Activated naive CD8-positive, alpha-beta T cell treated with anti-CD3 and anti-CD28 coated beads, Interleukin-2, amount 50 U/mL, for 24 hours (primary cell): ENCODE results near the gene GART.
"Not testable (repeated sequence)": the region's sequence is repeated elsewhere in the genome, so short reads cannot be mapped to it uniquely, and the experiment has no call there.

Experiments
- ATAC-seq: fragments of 150-1000 bp; cut with Tn5 transposase; one replicate; pipeline ENCODE4 v1.10.0; 2021
- DNase-seq: peaks from one replicate; pipeline ENCODE4 v3.0.0; 2021
- H3K27ac Mint-ChIP-seq: one replicate; pipeline ENCODE4 v1.8.0; 2021; ENCODE audit warnings: mild to moderate bottlenecking, mixed read lengths
- H3K27me3 Mint-ChIP-seq: one replicate; pipeline ENCODE4 v1.8.0; 2021; ENCODE audit warnings: mixed read lengths
- H3K36me3 Mint-ChIP-seq: one replicate; pipeline ENCODE4 v1.8.0; 2021; ENCODE audit warnings: low read depth, mixed read lengths
- H3K4me1 Mint-ChIP-seq: one replicate; pipeline ENCODE4 v1.8.0; 2021; ENCODE audit warnings: mixed read lengths
- H3K4me3 Mint-ChIP-seq: one replicate; pipeline ENCODE4 v1.8.0; 2021; ENCODE audit warnings: mild to moderate bottlenecking, moderate library complexity, mixed read lengths
- H3K9me3 Mint-ChIP-seq: one replicate; pipeline ENCODE4 v1.8.0; 2021; ENCODE audit warnings: mixed read lengths

Gene GART

GRCh38 chr21:33510826-33511225 lies 31.1 kb downstream of the GART start:
- Mint-ChIP-seq H3K9me3 (no peaks in the 10 kb centered on the region), H3K4me3 (no peak overlapping the region), H3K27me3 (no peaks in the 10 kb centered on the region), H3K36me3 (peaks cover 66% of the 10 kb centered on the region), H3K4me1 (peaks cover 6% of the 10 kb centered on the region), H3K27ac (no peak overlapping the region)
- ATAC-seq (no peak), DNase-seq (no peak)

GRCh38 chr21:33507003-33507402 lies 34.9 kb downstream of the GART start:
- not testable (repeated sequence) for H3K4me3 Mint-ChIP-seq, H3K9me3 Mint-ChIP-seq, H3K27me3 Mint-ChIP-seq, ATAC-seq, H3K4me1 Mint-ChIP-seq, DNase-seq, H3K27ac Mint-ChIP-seq
- H3K36me3 Mint-ChIP-seq, result peaks cover 67% of the 10 kb centered on the region

- Mint-ChIP-seq H3K27me3 (no peaks in the 10 kb centered on the region), H3K27ac (no peak overlapping the region)
Measured at GRCh38 chr21:33505833-33506232, 36.1 kb downstream of the GART start.

GRCh38 chr21:33496345-33496744 lies 45.6 kb downstream of the GART start:
- no peak overlapping the region for H3K4me3 Mint-ChIP-seq
- no peaks in the 10 kb centered on the region for H3K27me3 Mint-ChIP-seq
- ATAC-seq (no peak), DNase-seq (no peak)
- H3K27ac Mint-ChIP-seq, result no peak overlapping the region
- peaks cover 5% of the 10 kb centered on the region for H3K4me1 Mint-ChIP-seq
- no peaks in the 10 kb centered on the region for H3K9me3 Mint-ChIP-seq
- H3K36me3 Mint-ChIP-seq, result no peaks in the 10 kb centered on the region

More at GRCh38 chr21:33505833-33506232, 36.1 kb downstream of the GART start:
- Mint-ChIP-seq H3K4me3 (no peak overlapping the region), H3K36me3 (peaks cover 58% of the 10 kb centered on the region), H3K4me1 (no peaks in the 10 kb centered on the region), H3K9me3 (no peaks in the 10 kb centered on the region)
- DNase-seq, result no peak
- ATAC-seq, result no peak

GRCh38 chr21:33495743-33496142 lies 46.2 kb downstream of the GART start:
- ATAC-seq, result no peak

GRCh38 chr21:33493756-33494155 lies 48.2 kb downstream of the GART start:
- Mint-ChIP-seq H3K27ac (no peak overlapping the region), H3K27me3 (peaks cover 1% of the 10 kb centered on the region), H3K4me1 (peaks cover 10% of the 10 kb centered on the region), H3K9me3 (no peaks in the 10 kb centered on the region), H3K4me3 (no peak overlapping the region), H3K36me3 (no peaks in the 10 kb centered on the region)
- no peak for DNase-seq
- no peak for ATAC-seq

More at GRCh38 chr21:33495743-33496142, 46.2 kb downstream of the GART start:
- no peak for DNase-seq
- Mint-ChIP-seq H3K4me1 (peaks cover 9% of the 10 kb centered on the region), H3K27me3 (peaks cover 1% of the 10 kb centered on the region), H3K27ac (no peak overlapping the region), H3K9me3 (no peaks in the 10 kb centered on the region), H3K36me3 (no peaks in the 10 kb centered on the region), H3K4me3 (no peak overlapping the region)

- no peaks in the 10 kb centered on the region for H3K9me3 Mint-ChIP-seq
- H3K36me3 Mint-ChIP-seq, result no peaks in the 10 kb centered on the region
- ATAC-seq (no peak), DNase-seq (no peak)
- peaks cover 1% of the 10 kb centered on the region for H3K27me3 Mint-ChIP-seq
- H3K4me1 Mint-ChIP-seq, result peaks cover 10% of the 10 kb centered on the region
- peak overlapping the region; percentile 14 for H3K27ac Mint-ChIP-seq
- H3K4me3 Mint-ChIP-seq, result peak overlapping the region; percentile 50
Measured at GRCh38 chr21:33492571-33492970, 49.3 kb downstream of the GART start.

- DNase-seq (peak; percentile 96), ATAC-seq (peak; percentile 99)
- Mint-ChIP-seq H3K27ac (peak within 1 kb of the TSS; percentile 91), H3K36me3 (no peaks in the 10 kb centered on the region), H3K4me3 (peak within 1 kb of the TSS; percentile 87), H3K9me3 (no peaks in the 10 kb centered on the region), H3K27me3 (peaks cover 1% of the 10 kb centered on the region), H3K4me1 (peaks cover 10% of the 10 kb centered on the region)
Measured at GRCh38 chr21:33491373-33492102, 50.4 kb downstream of the GART start, which contains the start of gene DNAJC28. Gene DNAJC28, minus strand, starts transcription at chr21:33491716. Its CDS starts 2,323 bp downstream, at chr21:33489393.

GRCh38 chr21:33490991-33491372 lies 50.9 kb downstream of the GART start:
- no peaks in the 10 kb centered on the region for H3K9me3 Mint-ChIP-seq
- H3K4me1 Mint-ChIP-seq, result peaks cover 10% of the 10 kb centered on the region
- H3K27me3 Mint-ChIP-seq, result peaks cover 1% of the 10 kb centered on the region
- peak overlapping the region; percentile 87 for H3K4me3 Mint-ChIP-seq
- H3K27ac Mint-ChIP-seq, result peak overlapping the region; percentile 79
- H3K36me3 Mint-ChIP-seq, result no peaks in the 10 kb centered on the region
- ATAC-seq, result no peak
- DNase-seq, result no peak

GRCh38 chr21:33488936-33489335 lies 53.0 kb downstream of the GART start:
- no peaks in the 10 kb centered on the region for H3K36me3 Mint-ChIP-seq
- no peaks in the 10 kb centered on the region for H3K9me3 Mint-ChIP-seq
- H3K4me1 Mint-ChIP-seq, result peaks cover 10% of the 10 kb centered on the region
- H3K4me3 Mint-ChIP-seq, result no peak overlapping the region
- H3K27me3 Mint-ChIP-seq, result peaks cover 1% of the 10 kb centered on the region
- no peak for ATAC-seq
- no peak for DNase-seq
- no peak overlapping the region for H3K27ac Mint-ChIP-seq

- Mint-ChIP-seq H3K4me3 (no peak overlapping the region), H3K9me3 (no peaks in the 10 kb centered on the region), H3K36me3 (no peaks in the 10 kb centered on the region), H3K27ac (no peak overlapping the region), H3K27me3 (peaks cover 1% of the 10 kb centered on the region), H3K4me1 (peaks cover 10% of the 10 kb centered on the region)
- no peak for DNase-seq
- no peak for ATAC-seq
Measured at GRCh38 chr21:33487996-33488395, 53.9 kb downstream of the GART start.

GRCh38 chr21:33481314-33481943 lies 60.5 kb downstream of the GART start:
- H3K4me3 Mint-ChIP-seq, result peak overlapping the region; percentile 86
- H3K4me1 Mint-ChIP-seq, result peaks cover 19% of the 10 kb centered on the region
- ATAC-seq (no peak), DNase-seq (no peak)
- H3K27me3 Mint-ChIP-seq, result no peaks in the 10 kb centered on the region
- H3K27ac Mint-ChIP-seq, result no peak overlapping the region
- no peaks in the 10 kb centered on the region for H3K36me3 Mint-ChIP-seq
- no peaks in the 10 kb centered on the region for H3K9me3 Mint-ChIP-seq

- DNase-seq, result no peak
- Mint-ChIP-seq H3K27ac (peak overlapping the region; percentile 78), H3K27me3 (no peaks in the 10 kb centered on the region), H3K9me3 (no peaks in the 10 kb centered on the region), H3K4me1 (peaks cover 19% of the 10 kb centered on the region), H3K4me3 (peak overlapping the region; percentile 86), H3K36me3 (no peaks in the 10 kb centered on the region)
- ATAC-seq, result no peak
Measured at GRCh38 chr21:33480481-33481103, 61.3 kb downstream of the GART start.

- Mint-ChIP-seq H3K4me3 (peak within 1 kb of the TSS; percentile 89), H3K36me3 (no peaks in the 10 kb centered on the region), H3K27ac (peak within 1 kb of the TSS; percentile 78), H3K27me3 (no peaks in the 10 kb centered on the region), H3K4me1 (peaks cover 19% of the 10 kb centered on the region), H3K9me3 (no peaks in the 10 kb centered on the region)
- ATAC-seq, result peak; percentile 97
- peak; percentile 95 for DNase-seq
Measured at GRCh38 chr21:33479679-33480480, 62.0 kb downstream of the GART start, which contains the start of gene TMEM50B. Gene TMEM50B, minus strand, starts transcription at chr21:33479974. Its CDS starts 11,089 bp downstream, at chr21:33468885.
